HepG2 (cell line): Measurements from ENCODE around the gene KRTAP12-1. TPM values are rescaled to one million over a fixed set of nuclear protein-coding genes. Genes with fewer than 3 reads are reported as not detected.
A peak's percentile ranks its signal among the peaks of the same experiment; 100 is the strongest.

ENCODE experiments used
- HMG20B ChIP-seq: conservative IDR thresholded peaks from 2 replicates; pipeline ENCODE4 v1.6.1; 2016; ENCODE audit warnings: missing genetic modification reagents, missing compliant biosample characterization
- IRF2 ChIP-seq: IDR thresholded peaks from 2 replicates; pipeline ENCODE4 v1.6.1; 2018; ENCODE audit warnings: missing genetic modification reagents, missing compliant biosample characterization
- MBD4 ChIP-seq: IDR thresholded peaks from 2 replicates; pipeline ENCODE4 v1.6.1; 2012; ENCODE audit warnings: low read length, inconsistent platforms, borderline replicate concordance
- MZF1 ChIP-seq: sonication (generic); formaldehyde crosslinking; IDR thresholded peaks from 2 replicates; pipeline ENCODE4 v1.8.1; 2023; ENCODE audit warnings: mild to moderate bottlenecking, missing genetic modification reagents, borderline replicate concordance
- U2AF2 ChIP-seq: fragments of 200-400 bp; formaldehyde crosslinking; IDR thresholded peaks from 2 replicates; pipeline ENCODE4 v1.6.1; 2017; ENCODE audit warnings: low read depth, mild to moderate bottlenecking, low read length
- ZNF510 ChIP-seq: sonication (generic); formaldehyde crosslinking; IDR thresholded peaks from 2 replicates; pipeline ENCODE4 v1.4.0; 2020; ENCODE audit warnings: low read depth, mild to moderate bottlenecking, missing genetic modification reagents
- ZNF549 ChIP-seq: sonication (generic); formaldehyde crosslinking; IDR thresholded peaks from 2 replicates; pipeline ENCODE4 v1.5.0; 2020; ENCODE audit warnings: missing genetic modification reagents
- ZNF557 ChIP-seq: sonication (generic); formaldehyde crosslinking; IDR thresholded peaks from 2 replicates; pipeline ENCODE4 v1.4.0; 2020; ENCODE audit warnings: missing genetic modification reagents
- ZNF780A ChIP-seq: sonication (generic); formaldehyde crosslinking; IDR thresholded peaks from 2 replicates; pipeline ENCODE4 v1.8.0; 2022; ENCODE audit warnings: mild to moderate bottlenecking, missing genetic modification reagents, moderate library complexity
- polyA plus RNA-seq, 8 experiments: library from polyadenylated mRNA; depleted of rRNA in 3 of 8; stranded (reverse) in 7 of 8; unstranded in 1 of 8; fragments of >200 nt; fragmentation: Illumina TruSeq in 4 of 8; extraction: Trizol in 4 of 8; gene quantifications; 2 replicates each; pipeline versions ENCODE4 v1.2.1 to v1.2.3, GENCODE V29; 2011 to 2016; ENCODE audit warnings: low read depth in 4 of 8, missing spikeins in 1 of 8, mixed read lengths in 1 of 8; ENCODE audit not compliant: insufficient read depth in 1 of 8
- total RNA-seq, 5 experiments: library from RNA; depleted of rRNA; stranded (reverse); fragments of >200 nt; fragmentation: Illumina TruSeq; extraction: Trizol; gene quantifications; 2 replicates each; pipeline ENCODE4 v1.2.3, GENCODE V29; 2016; ENCODE audit warnings: low read depth in 1 of 5
- TF ChIP-seq, protein P1 (sequence below): sonication (generic); formaldehyde crosslinking; IDR thresholded peaks from 2 replicates; pipeline ENCODE4 v1.4.0; 2020; ENCODE audit warnings: missing genetic modification reagents
- TF ChIP-seq, protein P2 (sequence below): sonication (generic); formaldehyde crosslinking; IDR thresholded peaks from 2 replicates; pipeline ENCODE4 v1.9.0; 2022; ENCODE audit warnings: missing genetic modification reagents, mild to moderate bottlenecking, borderline replicate concordance
- TF ChIP-seq, protein P3 (sequence below): sonication (generic); formaldehyde crosslinking; IDR thresholded peaks from 2 replicates; pipeline ENCODE4 v1.4.0; 2020; ENCODE audit warnings: mild to moderate bottlenecking, missing genetic modification reagents
- TF ChIP-seq, protein P4 (sequence below): sonication (generic); formaldehyde crosslinking; IDR thresholded peaks from 2 replicates; pipeline ENCODE4 v1.4.0; 2020; ENCODE audit warnings: missing genetic modification reagents
- TF ChIP-seq, protein P5 (sequence below), 2 experiments: sonication (generic) in 1 of 2; formaldehyde crosslinking in 1 of 2; IDR thresholded peaks; 2 replicates each; pipeline versions ENCODE4 v1.6.1 to v1.9.0; 2014 to 2022; ENCODE audit warnings: antibody characterized with exemption in 1 of 2, borderline replicate concordance in 1 of 2, inconsistent platforms in 1 of 2, low read depth in 1 of 2, missing genetic modification reagents in 1 of 2

Gene KRTAP12-1
- total and polyA plus RNA-seq, 2 of the 13 experiments (the other 11 are each of a cell fraction or from before 2014, with no cell fraction given): not detected

DNA sequence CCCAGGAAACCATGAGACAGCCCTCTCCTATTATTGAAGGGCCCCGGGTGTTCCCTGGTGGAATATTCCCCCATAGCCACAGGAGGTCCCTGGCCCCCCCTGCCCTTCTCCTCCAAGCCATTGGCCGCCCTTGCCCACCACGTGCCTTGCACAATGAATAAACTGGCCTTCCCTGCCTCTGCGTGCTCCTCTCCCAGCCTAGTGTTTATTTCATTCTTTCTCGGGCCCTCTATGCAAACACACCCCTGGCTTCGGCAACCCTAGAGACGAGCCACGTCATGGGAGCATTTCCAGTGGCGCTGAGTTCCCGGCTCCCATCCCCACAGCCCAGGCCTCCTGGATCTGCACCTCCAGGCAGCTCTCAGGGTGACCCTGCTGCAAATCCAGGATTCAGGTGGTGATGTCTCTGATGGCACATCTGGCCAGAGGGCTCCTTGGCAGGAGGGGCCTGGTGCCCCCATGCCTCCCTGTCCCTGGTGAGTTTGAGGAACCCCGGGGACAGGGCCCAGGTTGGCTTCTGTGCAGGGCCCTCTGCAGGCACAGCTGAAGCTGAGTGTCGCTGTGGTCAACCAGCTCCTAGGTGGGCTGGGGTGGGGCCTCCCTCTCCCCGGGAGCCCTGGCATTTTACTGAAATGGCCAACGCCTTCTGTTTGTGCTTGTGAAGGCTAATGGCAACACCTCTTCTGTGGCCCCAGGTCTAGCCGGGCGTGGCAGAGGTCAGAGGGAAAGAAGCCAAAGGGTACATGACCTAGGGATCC, 21.2 kb upstream of the KRTAP12-1 start (continued):
- TF ChIP-seq, protein P1, sequence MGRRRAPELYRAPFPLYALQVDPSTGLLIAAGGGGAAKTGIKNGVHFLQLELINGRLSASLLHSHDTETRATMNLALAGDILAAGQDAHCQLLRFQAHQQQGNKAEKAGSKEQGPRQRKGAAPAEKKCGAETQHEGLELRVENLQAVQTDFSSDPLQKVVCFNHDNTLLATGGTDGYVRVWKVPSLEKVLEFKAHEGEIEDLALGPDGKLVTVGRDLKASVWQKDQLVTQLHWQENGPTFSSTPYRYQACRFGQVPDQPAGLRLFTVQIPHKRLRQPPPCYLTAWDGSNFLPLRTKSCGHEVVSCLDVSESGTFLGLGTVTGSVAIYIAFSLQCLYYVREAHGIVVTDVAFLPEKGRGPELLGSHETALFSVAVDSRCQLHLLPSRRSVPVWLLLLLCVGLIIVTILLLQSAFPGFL: no peak
- no peak for TF ChIP-seq ZNF549 (CRISPR knock-in tag)
- TF ChIP-seq ZNF557 (CRISPR knock-in tag): no peak
- TF ChIP-seq, protein P2, sequence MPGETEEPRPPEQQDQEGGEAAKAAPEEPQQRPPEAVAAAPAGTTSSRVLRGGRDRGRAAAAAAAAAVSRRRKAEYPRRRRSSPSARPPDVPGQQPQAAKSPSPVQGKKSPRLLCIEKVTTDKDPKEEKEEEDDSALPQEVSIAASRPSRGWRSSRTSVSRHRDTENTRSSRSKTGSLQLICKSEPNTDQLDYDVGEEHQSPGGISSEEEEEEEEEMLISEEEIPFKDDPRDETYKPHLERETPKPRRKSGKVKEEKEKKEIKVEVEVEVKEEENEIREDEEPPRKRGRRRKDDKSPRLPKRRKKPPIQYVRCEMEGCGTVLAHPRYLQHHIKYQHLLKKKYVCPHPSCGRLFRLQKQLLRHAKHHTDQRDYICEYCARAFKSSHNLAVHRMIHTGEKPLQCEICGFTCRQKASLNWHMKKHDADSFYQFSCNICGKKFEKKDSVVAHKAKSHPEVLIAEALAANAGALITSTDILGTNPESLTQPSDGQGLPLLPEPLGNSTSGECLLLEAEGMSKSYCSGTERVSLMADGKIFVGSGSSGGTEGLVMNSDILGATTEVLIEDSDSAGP: no peak
- TF ChIP-seq MZF1 (CRISPR knock-in tag): no peak
- no peak for TF ChIP-seq MBD4
- TF ChIP-seq ZNF780A (CRISPR knock-in tag): no peak
- TF ChIP-seq, protein P3, sequence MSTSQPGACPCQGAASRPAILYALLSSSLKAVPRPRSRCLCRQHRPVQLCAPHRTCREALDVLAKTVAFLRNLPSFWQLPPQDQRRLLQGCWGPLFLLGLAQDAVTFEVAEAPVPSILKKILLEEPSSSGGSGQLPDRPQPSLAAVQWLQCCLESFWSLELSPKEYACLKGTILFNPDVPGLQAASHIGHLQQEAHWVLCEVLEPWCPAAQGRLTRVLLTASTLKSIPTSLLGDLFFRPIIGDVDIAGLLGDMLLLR: no peak
- TF ChIP-seq ZNF510 (CRISPR knock-in tag): no peak
- TF ChIP-seq IRF2 (CRISPR knock-in tag): no peak
- TF ChIP-seq, protein P4, sequence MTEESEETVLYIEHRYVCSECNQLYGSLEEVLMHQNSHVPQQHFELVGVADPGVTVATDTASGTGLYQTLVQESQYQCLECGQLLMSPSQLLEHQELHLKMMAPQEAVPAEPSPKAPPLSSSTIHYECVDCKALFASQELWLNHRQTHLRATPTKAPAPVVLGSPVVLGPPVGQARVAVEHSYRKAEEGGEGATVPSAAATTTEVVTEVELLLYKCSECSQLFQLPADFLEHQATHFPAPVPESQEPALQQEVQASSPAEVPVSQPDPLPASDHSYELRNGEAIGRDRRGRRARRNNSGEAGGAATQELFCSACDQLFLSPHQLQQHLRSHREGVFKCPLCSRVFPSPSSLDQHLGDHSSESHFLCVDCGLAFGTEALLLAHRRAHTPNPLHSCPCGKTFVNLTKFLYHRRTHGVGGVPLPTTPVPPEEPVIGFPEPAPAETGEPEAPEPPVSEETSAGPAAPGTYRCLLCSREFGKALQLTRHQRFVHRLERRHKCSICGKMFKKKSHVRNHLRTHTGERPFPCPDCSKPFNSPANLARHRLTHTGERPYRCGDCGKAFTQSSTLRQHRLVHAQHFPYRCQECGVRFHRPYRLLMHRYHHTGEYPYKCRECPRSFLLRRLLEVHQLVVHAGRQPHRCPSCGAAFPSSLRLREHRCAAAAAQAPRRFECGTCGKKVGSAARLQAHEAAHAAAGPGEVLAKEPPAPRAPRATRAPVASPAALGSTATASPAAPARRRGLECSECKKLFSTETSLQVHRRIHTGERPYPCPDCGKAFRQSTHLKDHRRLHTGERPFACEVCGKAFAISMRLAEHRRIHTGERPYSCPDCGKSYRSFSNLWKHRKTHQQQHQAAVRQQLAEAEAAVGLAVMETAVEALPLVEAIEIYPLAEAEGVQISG: 0 out of 2 replicates have a peak, but pooled peaks have one; percentile 30
- TF ChIP-seq, protein P5, sequence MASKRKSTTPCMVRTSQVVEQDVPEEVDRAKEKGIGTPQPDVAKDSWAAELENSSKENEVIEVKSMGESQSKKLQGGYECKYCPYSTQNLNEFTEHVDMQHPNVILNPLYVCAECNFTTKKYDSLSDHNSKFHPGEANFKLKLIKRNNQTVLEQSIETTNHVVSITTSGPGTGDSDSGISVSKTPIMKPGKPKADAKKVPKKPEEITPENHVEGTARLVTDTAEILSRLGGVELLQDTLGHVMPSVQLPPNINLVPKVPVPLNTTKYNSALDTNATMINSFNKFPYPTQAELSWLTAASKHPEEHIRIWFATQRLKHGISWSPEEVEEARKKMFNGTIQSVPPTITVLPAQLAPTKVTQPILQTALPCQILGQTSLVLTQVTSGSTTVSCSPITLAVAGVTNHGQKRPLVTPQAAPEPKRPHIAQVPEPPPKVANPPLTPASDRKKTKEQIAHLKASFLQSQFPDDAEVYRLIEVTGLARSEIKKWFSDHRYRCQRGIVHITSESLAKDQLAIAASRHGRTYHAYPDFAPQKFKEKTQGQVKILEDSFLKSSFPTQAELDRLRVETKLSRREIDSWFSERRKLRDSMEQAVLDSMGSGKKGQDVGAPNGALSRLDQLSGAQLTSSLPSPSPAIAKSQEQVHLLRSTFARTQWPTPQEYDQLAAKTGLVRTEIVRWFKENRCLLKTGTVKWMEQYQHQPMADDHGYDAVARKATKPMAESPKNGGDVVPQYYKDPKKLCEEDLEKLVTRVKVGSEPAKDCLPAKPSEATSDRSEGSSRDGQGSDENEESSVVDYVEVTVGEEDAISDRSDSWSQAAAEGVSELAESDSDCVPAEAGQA (IDR thresholded peaks at IDR 0.05; ENCODE audit: low read depth): no peak
- TF ChIP-seq, protein P5 (CRISPR knock-in tag; IDR thresholded peaks at IDR 0.05; ENCODE audit: borderline replicate concordance): no peak
- no peak for TF ChIP-seq U2AF2
- no peak for TF ChIP-seq HMG20B (CRISPR knock-in tag)
